NOMO-1 treated with DMSO at 0.1 percent for 48 hours (cell line): ENCODE results near the gene CLEC6A.
"Not testable (repeated sequence)": the region's sequence is repeated elsewhere in the genome, so short reads cannot be mapped to it uniquely, and the experiment has no call there.

ENCODE experiments used
- DNase-seq: peaks from one replicate; lab custom pipeline; 2025; ENCODE audit not compliant: unreplicated experiment; lab: John Stamatoyannopoulos, UW

Gene CLEC6A

DNA sequence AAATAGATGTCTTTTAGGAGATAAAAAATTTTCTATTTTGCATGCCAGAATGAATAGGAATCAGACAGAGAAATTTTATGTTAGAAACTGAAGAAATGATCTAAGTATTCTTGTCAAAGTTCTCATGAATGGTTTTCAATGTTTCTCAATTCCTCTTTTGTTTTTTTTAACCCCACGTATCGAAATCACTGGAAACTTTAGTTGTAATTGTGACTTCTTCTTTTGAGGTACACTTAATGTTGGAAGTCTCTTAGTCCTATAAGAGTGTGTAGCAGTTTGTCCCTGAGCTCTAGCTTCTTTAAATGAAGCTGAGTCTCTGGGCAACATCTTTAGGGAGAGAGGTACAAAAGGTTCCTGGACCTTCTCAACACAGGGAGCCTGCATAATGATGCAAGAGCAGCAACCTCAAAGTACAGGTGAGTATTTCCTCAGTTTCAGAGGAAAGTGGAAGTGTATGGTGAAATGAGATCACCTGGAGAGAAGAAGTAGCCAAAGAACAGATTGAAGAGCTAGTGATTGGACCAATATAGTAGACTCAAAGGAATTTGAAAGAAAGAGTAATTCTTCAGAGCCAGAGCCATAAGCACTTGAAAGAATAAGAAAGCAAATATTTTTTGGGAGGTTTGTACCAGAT lies at the start of gene CLEC6A:
Gene CLEC6A (plus strand): TSS at position 236 of the 634 bp plus-strand sequence. CDS start 150 bp downstream, at position 386.
- peak; percentile 76 for DNase-seq

DNA sequence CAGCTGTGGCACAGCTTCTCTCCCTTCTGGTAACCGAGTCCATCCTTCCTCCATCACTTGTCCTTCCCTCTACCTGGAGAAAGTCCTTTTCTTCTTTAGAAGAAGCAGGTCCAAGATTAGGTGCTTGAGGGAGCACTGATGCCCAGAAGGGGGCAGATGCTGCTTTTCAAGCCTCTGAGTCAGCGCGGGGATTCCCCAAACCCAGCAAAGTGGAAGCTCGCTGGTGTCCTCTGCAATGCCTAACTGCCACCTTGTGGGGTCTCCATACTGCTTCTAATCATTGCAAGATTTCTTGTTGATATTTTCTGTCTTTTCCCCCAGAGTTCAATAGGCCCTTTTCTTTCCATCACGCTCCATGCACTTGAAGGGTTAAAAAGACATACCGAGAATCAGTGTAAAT lies 36.2 kb upstream of the CLEC6A start:
- DNase-seq = not testable (repeated sequence)

DNA sequence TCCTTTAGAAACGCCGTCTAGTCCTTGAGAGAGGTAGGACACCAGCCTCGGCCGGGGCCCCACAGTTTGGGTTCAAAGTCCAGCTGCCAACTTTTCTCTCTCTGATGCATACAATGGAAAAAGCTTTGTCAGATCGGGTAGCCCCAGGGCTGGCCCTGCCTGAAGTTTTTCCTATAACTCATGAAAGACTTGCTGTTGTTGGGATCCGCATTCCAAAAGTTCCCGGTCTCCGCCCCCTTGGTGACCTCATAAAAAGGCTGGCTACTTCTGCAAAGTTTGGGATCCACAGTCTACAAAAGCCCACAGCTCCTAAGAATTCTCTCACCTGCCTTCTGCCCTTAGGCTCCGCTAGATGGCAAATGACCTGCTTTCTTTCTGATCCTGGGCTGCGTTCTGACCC lies 35.3 kb upstream of the CLEC6A start:
- DNase-seq = no peak

DNA sequence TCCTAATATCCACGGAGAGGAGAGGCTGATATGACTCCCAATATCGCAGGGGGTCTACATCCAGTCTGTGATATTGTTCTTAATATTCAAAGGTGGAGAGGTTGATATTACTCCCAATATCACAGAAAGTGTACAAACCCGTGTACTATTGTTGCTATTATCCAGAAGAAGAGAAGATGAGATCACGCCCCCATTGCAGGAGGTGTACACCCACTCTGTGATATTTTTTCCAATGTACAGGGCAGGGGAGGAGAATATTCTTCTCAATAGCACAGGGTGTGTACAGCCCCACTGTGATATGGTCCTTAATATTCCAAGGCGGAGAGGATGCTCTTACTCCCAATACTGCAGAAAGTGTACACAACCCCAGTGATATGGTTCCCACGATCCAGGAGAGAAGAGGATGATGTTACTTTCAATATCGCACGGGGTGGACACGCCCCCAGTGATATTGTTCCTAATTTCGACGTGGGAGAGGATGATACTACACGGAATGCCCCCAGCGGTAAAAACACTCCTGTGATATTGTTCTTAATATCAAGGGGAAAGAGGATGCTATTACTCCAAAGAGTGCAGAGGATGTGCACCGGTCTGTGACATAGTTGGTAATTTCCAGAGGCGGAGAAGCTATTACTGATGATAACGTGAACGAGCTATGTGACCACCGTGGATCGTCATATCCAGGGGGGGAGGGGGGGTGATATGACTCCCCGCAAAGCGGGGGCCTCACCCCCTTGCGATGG lies 11.1 kb upstream of the CLEC6A start:
- DNase-seq = peak; percentile 22

DNA sequence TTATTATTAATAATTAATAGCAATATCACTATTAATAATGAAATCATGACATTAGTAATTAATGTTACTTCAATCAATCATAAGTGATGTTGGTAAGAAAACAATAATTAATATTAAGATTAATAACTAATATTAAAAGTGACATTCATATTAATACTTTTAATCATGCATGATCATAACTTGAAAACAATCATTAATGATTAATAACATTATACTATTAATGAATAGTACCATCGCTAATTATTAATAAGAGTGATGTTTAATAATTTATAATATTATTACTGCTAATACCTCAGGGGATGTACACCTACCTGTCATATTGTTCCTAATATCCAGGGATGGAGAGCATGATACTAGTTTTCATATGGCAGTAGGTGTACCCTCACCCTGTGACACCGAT lies 10.0 kb upstream of the CLEC6A start:
- DNase-seq = no peak

DNA sequence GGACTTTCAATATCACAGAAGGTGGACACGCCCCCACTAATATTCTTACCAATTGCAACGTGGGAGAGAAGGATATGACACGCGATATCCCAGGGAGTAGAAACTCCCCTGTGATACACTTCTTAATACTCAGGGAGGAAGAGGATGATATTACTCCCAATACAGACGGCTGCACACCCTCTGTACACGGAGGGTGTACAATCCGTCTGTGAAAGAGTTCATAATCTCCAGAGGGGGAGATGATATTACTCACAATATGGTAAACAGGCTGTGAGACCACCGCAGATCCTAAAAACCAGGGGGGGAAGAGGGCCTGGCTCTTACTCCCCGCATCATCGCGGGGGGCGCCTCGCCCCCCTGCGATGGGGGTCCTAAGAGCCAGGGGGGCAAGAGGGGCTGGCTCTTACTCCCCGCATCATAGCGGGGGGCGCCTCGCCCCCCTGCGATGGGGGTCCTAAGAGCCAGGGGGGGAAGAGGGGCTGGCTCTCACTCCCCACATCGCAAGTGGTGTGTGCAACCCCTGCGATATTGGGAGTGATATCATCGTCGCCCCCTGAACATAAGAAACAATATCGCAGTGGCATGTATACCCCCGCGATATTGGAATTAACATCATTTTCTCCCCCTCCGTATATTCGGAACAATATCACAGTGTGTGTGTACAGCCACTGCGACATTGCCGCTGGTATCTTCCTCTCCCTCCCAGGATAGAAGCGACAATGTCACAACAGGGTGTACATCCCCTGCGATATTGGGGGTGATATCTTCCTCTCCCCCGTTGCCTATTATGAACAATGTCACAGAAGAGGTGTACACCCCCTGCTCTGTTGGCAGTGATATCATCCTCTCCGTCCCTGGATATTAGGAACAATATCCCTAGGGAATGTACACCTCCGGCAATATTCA lies 8.9 kb upstream of the CLEC6A start:
- no peak for DNase-seq

DNA sequence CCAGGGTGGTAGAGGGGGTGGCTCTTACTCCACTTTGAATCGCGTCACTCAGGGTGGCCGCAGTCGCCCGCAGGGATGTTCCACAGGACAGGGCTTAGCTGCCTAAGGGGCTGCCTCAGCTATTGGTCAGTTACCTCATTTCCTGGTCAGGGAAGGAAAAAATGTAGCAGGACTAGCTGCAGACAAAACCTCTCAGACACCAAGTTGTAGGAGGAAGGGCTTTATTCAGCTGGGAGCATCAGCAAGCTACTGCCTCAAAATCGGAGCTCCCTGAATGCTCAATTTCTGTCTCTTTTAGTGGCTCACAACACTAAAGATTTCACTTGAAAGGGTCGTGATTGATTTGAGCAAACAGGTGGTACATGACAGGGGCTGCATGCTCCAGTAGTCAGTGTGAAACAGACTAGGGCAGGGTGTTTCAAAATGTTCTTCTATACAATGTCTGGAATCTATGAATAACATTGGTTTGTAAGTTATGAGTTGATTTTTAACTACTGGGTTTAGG lies 6.4 kb upstream of the CLEC6A start:
- no peak for DNase-seq

DNA sequence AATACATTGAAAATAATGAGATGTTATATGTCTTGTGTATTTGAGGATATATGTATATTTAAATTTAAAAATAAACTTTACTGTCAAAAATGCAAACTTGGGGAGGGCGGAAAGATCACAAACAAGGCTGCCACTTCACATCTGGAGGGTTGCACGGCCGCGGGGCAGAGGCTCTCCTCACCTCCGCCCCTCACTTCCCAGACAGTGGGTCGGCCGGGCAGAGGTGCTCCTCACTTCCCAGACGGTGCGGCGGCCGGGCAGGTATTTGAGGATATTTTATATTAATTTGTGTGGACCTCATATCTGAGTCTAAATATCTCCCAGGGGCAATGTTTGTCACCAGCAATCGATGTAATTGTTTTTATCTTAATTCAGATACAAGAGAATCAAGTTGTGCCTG lies 3.7 kb upstream of the CLEC6A start:
- DNase-seq = no peak

DNA sequence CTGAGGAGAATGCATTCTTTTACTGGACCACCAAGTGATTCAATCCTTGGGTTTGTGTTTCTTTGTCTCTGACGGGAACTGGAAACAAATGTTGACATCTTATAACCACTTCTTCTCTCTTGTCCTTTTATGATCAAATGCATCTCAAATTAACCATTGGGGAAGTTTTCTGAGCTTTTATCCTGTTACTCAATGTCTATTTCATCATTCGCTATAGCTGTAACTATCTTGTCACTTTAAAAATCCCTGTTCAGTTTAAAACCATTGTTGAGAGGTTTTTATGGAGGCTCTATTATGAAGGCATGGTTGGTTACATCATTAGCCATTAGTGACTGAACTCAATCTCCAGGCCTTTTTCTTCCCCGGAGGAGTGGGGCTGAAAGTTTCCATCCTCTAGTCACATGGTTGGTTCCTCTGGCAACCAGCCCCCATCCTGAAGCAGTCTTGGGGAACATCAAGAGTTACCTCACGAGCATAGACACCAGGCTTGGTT lies 2.7 kb upstream of the CLEC6A start:
- DNase-seq = peak; percentile 95

DNA sequence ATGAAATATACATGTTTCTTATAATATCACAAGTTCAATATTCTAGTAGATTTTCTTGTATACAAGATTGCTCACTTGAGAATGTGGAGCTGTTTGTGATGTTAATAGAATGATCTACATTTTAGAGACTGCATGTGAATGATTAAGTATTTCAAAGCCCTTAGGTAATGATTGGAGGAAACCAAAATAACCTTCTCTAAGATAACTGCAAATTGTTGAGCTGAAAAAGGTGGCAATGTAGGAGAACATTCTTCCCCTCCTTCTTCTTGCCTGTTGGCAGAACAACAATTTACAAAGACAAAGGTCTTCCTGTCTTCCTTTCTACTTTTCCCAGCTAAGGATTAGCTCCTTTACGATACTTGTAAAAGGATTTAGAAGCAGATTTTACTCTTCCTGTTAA lies 2.0 kb upstream of the CLEC6A start:
- no peak for DNase-seq

DNA sequence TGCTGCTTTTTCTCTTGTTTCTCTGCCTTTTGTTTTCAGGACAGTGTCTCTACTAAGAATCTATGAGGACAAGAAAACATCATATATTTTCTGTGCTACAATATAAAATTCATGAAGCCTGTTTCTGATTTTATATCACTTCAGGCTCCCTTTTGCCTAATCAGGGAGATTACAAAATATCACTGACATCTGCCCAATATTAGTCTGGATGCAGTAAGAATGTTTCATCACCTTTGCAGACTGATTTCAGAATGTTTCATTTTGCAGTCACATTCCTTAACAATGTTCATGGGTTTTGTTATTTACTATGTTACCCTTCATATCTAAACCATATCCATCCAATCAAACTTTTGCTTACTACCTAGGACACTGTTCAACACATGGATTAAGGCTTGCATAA lies 491 bp upstream of the CLEC6A start:
- no peak for DNase-seq

DNA sequence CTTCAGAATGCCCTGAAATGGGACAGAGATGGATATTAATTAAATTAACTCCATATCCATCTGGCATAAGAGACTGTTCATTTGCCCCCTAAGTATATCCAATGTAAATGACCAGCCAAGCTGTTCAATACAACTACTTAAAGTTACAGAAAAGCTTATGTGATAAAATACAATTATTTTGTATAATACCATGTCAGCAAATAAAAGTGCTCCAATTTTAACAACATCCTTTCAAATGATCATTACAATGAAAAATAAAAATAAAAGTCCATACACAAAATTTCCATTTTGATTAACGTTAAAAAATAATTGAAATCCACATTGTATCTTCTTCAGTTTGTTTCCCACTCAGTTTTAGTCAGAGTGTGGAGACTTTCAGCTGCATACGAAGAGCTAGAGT lies 5.7 kb downstream of the CLEC6A start:
- no peak for DNase-seq

DNA sequence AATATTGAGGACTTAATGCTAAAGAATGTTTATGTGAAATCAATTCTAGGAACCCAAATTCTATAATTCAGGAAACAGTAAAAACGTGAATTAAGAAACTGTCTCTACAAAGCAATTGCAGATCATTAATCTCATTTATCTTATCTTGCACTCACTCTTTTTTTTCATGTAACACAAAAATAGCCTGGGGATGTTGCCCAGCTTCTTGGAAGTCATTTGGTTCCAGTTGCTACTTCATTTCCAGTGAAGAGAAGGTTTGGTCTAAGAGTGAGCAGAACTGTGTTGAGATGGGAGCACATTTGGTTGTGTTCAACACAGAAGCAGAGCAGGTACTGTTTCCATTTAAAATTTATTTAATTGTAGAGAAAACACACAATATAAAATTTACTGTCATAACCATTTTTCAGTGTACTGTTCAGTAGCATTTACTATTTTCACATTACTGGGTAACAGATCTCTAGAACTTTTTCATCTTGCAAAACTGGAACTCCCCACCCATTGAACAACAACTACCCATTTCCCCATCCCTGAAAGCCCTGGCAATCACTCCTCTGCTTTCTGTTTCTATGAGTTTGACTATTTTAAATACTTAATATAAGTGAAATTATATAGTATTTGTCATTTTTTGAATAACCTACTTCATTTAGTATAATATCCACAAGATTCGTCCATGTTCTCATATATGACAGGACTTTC lies 9.7 kb downstream of the CLEC6A start:
- DNase-seq = no peak

DNA sequence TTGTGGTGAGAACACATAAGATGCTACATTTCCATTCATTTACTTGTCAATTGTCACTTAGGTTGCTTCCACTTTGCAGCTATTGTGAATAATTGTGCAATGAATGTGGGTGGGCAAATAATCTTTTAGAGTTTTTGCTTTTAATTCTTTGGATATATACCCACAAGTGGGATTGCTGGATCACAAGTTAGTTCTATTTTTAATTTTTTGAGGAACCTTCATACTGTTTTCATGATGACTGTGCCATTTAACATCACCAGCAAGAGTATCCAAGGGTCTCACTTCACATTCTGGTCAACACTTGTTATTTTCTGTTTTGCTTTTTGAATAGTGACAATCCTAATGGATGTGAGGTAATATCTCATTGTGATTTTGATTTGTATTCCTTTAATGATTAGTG lies 10.5 kb downstream of the CLEC6A start:
- DNase-seq = peak; percentile 11

DNA sequence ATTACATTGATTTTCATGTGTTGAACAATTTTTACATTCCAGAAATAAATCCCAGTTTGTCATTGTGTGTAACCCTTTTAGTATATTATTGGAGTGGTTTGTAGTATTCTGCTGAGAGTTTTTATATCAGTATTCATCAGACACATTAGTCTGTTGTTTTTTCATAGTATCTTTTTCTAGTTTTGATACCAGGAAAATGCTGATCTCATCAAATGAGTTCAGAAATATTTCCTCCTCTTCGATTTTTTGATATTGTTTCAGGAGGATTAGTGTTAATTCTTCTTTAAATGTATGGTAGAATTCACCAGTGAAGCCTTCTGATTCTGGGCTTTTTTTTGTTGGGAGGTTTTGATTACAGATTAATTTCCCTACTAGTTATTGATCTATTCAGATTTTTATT lies 15.3 kb downstream of the CLEC6A start:
- no peak for DNase-seq

DNA sequence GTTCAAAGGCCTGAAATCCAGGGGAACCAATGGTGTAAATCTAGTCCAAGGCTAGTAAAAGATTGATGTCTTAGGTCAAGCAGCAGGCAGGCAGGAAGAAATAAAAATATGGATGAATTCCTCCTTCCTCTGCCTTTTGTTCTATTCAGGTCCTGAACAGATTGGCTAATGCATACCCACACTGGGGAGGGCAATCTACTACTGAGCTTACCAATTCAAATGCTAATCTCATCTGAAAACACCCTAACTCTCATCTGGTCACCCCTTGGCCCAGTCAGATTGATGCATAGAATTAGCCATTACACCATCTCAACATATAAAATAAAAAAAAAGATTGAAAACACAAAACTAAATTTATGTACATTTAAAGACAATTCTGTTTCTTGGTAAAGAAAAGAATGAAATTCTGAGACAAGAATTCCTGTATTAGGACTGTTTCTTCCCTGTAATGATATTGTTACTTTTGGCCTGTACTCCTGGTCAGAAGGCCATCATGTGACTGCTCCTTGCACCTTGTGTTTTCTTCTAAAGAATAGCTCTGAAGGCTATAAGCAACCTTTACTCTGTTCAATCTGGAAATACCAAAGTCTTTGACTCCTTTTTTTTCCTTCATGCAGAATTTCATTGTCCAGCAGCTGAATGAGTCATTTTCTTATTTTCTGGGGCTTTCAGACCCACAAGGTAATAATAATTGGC lies 19.9 kb downstream of the CLEC6A start:
- DNase-seq = no peak

DNA sequence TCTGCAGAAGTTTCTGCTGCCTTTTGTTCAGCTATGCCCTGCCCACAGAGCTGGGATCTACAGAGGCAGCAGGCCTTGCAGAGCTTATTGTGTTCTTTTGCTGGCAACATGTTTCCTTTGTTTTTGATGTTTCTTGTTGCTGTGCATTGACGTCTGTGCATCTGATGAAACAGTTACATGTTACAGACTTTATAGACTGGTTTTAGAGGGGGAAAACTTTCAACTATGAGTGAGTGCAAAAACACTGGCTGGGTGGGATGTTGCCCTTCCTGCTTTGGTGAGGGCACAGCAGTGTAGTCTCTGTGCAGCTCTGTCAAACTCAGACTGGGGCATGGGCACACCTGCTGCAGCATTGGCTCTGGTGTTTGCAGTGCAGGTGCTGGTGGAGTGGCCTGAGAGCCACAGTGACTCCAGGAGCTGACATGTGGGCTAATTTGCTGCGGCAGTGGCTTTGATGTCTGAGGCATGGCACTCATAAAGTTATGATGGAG lies 26.9 kb downstream of the CLEC6A start:
- DNase-seq = no peak

DNA sequence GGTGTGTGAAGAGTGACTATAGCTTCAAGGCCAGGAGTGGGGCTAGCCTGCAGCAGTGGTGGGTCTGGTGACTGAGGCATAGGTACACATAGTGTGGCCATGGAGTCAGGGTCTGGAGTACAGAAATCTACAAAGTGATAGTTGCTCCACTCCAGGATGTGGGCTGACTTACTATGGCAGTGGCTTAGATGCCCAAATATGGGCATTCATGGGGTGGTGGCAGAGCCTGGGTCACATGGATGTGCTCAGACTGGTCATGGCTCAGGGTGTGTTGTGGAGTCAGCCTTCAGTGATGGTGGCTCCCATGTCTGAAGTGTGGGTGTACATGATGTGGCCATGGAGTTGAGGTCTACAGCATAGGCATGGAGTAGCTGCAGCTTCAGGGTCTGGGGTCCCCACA lies 27.3 kb downstream of the CLEC6A start:
- no peak for DNase-seq

DNA sequence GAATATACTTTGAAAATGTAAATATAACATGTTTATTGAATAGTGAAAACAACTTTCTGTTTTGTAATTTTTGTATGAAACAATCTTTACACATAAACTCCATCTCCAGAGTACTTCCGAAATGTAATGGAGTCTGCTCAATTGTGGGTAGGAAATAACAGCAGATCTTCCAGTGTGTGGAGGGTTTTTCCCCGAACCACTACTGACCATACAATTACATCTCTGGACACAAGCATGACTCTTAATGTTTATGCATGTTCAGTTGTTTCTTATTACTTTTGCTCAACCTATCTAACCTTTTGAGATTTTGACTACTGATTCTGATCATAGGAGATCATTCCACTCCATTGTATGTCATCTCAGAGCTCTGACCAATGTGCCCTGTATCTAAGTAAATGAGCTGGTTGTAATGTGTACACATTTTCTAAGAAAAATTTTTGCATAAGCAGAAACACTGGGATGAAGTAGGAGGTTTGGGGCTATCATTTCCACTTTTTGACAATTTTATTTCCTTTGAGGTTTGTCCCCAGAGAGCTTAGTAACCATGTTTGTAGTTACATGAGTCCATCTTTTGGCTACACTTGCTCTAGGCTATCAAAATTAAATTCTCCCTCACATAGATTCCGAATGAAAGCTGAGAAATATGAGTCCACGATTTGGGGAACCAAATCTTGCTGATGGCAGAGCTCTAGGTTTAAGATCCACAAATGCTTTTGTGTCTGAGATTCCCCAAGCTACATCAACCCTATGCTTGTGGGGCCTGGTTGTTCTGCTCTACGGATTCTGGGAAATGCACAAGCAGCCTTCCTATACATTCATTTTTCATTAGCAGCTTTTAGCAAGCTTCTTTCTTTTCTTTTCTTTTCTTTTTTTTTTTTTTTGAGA lies 36.1 kb downstream of the CLEC6A start:
- peak; percentile 18 for DNase-seq
